Measurements from ENCODE around the gene GADD45GIP1.

Gene GADD45GIP1

DNA sequence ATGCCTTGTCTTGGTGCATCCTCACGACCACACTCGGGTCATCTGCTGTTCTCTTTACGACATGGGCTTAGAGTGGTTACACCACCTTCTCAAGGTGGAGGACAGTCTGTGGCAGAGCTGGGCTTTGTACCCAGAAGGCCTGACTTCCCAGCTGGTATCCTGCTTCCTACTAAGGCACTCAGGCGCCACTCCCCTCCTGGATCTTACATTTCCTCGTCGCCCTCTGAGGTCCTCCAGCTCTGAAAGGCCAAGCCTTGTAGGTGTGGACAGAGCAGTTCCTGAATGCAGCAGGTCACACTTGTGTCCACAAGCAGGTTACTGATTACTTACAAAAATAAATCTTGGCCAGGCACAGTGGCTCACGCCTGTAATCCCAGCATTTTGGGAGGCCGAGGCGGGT lies 49.9 kb downstream of the GADD45GIP1 start:
- no peak for DNase-seq (ENCODE audit: low read depth)
